ENCODE data around the gene P2RY12. TPM values are rescaled to one million over a fixed set of nuclear protein-coding genes. Genes with fewer than 3 reads are reported as not detected.

P2RY12 gene
- total RNA-seq, 1 donor from 2014 or later, result not detected

DNA sequence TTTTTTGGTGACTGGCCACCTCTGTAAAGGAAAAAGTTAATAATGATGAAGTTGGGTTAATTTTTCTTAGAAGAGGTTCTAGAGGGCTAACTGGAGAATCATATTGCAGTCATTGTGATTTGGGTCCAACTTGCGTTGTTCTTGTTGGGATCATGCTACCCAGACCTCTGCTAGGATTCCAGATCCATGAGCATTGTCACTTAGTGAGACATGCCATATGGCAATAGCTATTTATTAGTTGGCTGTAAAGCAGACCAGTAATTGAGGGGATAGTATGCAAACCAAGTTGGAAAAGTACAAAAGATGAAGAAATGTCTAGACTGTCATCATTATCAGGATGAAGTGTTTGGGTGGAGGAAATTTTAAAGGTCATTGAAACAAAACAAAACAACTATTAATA lies 30.7 kb upstream of the P2RY12 start:
- Mint-ChIP-seq H3K36me3 (peaks cover 30% of the 10 kb centered on the region), H3K27me3 (ENCODE audit: low read depth) (no peaks in the 10 kb centered on the region), H3K4me1 (peaks cover 3% of the 10 kb centered on the region), H3K9me3 (no peaks in the 10 kb centered on the region), H3K4me3 (no peak overlapping the region), H3K27ac (no peak overlapping the region)
- TF ChIP-seq, protein P1, sequence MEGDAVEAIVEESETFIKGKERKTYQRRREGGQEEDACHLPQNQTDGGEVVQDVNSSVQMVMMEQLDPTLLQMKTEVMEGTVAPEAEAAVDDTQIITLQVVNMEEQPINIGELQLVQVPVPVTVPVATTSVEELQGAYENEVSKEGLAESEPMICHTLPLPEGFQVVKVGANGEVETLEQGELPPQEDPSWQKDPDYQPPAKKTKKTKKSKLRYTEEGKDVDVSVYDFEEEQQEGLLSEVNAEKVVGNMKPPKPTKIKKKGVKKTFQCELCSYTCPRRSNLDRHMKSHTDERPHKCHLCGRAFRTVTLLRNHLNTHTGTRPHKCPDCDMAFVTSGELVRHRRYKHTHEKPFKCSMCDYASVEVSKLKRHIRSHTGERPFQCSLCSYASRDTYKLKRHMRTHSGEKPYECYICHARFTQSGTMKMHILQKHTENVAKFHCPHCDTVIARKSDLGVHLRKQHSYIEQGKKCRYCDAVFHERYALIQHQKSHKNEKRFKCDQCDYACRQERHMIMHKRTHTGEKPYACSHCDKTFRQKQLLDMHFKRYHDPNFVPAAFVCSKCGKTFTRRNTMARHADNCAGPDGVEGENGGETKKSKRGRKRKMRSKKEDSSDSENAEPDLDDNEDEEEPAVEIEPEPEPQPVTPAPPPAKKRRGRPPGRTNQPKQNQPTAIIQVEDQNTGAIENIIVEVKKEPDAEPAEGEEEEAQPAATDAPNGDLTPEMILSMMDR (IDR thresholded peaks at IDR 0.05; ENCODE audit: unreplicated experiment), result no peak
- no peak for DNase-seq (ENCODE audit: low spot score in 2 of 2, unreplicated experiment in 2 of 2)

DNA sequence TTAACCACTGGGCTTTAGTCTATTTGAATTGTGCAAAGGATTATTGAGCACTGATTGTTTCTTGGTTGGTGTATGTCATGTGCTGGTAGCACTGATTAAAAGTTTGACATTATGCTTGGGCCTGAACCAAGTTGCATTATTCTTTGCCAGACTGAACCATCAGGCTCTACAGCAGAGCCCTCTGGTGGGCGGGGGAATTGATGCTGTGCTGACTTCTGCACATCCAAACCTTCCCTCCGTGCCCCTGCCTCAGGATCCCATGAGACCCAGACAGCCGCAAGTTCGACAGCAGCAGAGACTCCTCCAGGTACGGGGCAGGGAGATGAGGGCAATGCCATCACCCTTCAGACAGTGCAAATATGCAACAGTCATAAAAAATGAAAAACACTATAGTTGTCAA lies 28.4 kb upstream of the P2RY12 start:
- no peaks in the 10 kb centered on the region for H3K4me1 Mint-ChIP-seq
- no peak for DNase-seq (ENCODE audit: low spot score in 2 of 2, unreplicated experiment in 2 of 2)
- no peak overlapping the region for H3K4me3 Mint-ChIP-seq
- no peaks in the 10 kb centered on the region for H3K27me3 Mint-ChIP-seq (ENCODE audit: low read depth)
- H3K9me3 Mint-ChIP-seq, result no peaks in the 10 kb centered on the region
- TF ChIP-seq, protein P1 (IDR thresholded peaks at IDR 0.05; ENCODE audit: unreplicated experiment), result no peak
- H3K27ac Mint-ChIP-seq, result no peak overlapping the region
- H3K36me3 Mint-ChIP-seq, result peaks cover 14% of the 10 kb centered on the region

DNA sequence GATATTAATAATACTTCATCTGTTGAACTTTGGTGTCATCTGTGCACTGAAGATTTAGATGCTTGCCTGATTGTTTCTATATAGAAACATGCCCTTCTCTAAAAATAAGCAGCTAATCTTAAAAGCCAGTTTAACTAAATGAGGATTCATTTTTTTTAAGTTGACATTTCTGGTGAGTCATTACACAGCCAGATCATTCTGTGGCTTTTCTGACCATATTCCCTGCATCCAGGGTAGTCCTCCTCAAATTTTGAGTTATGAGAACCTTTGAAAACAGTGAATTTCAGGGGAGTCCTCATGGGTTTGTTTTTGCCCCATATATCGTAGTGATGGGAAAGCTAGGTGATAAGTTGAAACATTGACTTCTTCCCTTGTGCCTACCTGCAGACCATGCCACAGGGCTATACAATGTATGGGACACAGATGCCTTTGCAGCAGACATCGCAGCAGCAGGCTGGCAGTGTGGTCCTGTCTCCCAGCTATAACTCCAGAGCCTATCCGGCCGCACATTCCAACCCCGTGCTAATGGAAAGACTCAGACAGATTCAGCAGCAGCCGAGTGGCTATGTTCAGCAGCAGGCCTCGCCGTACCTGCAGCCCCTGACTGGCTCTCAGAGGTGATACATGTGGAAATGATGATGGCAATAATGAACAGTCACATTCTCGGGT lies 26.5 kb upstream of the P2RY12 start:
- Mint-ChIP-seq H3K27me3 (ENCODE audit: low read depth) (no peaks in the 10 kb centered on the region), H3K9me3 (no peaks in the 10 kb centered on the region), H3K27ac (no peak overlapping the region), H3K4me1 (no peaks in the 10 kb centered on the region), H3K4me3 (no peak overlapping the region), H3K36me3 (peaks cover 14% of the 10 kb centered on the region)
- no peak for DNase-seq (ENCODE audit: low spot score in 2 of 2, unreplicated experiment in 2 of 2)
- TF ChIP-seq, protein P1 (IDR thresholded peaks at IDR 0.05; ENCODE audit: unreplicated experiment), result no peak

- H3K36me3 Mint-ChIP-seq, result peaks cover 5% of the 10 kb centered on the region
Observed at GRCh38 chr3:151407928-151408327, 23.4 kb upstream of the P2RY12 start.

DNA sequence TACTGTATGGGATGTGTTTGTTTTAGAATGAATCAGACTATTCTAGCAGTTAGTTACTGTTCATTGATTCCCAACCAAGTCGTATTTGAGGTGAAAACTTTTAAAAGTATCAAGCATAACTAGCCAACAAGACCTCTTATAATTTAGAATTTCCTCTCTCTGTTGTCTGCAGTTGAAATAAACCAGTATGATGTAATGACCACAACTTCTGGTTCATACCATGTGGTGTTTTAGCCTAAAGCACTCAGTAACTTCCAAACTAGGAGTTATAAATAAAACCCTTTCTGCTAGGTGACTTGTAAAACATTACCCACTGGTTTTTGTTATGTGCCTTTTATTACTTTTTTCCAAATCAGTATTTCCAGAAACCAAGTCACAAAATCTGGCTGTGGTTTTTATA lies 19.8 kb upstream of the P2RY12 start:
- H3K27ac Mint-ChIP-seq, result no peak overlapping the region
- H3K27me3 Mint-ChIP-seq (ENCODE audit: low read depth), result no peaks in the 10 kb centered on the region
- H3K4me3 Mint-ChIP-seq, result no peak overlapping the region
- H3K36me3 Mint-ChIP-seq, result peaks cover 4% of the 10 kb centered on the region
- no peak for DNase-seq (ENCODE audit: low spot score in 2 of 2, unreplicated experiment in 2 of 2)
- peaks cover 3% of the 10 kb centered on the region for H3K4me1 Mint-ChIP-seq
- no peaks in the 10 kb centered on the region for H3K9me3 Mint-ChIP-seq
- TF ChIP-seq, protein P1 (IDR thresholded peaks at IDR 0.05; ENCODE audit: unreplicated experiment), result no peak

More at GRCh38 chr3:151407928-151408327, 23.4 kb upstream of the P2RY12 start:
- Mint-ChIP-seq H3K4me3 (no peak overlapping the region), H3K9me3 (no peaks in the 10 kb centered on the region), H3K27ac (no peak overlapping the region), H3K4me1 (peaks cover 3% of the 10 kb centered on the region), H3K27me3 (ENCODE audit: low read depth) (no peaks in the 10 kb centered on the region)
- DNase-seq (ENCODE audit: low spot score in 2 of 2, unreplicated experiment in 2 of 2), result no peak
- TF ChIP-seq, protein P1 (IDR thresholded peaks at IDR 0.05; ENCODE audit: unreplicated experiment), result no peak

Data from mesothelial cell of epicardium (in vitro differentiated cells).